Measurements from ENCODE around the gene SLC6A7. TPM values are rescaled to one million over a fixed set of nuclear protein-coding genes. Genes with fewer than 3 reads are reported as not detected.
A peak's percentile ranks its signal among the peaks of the same experiment; 100 is the strongest.

SLC6A7 gene
- total RNA-seq, 2 donors from 2014 or later: not detected

DNA sequence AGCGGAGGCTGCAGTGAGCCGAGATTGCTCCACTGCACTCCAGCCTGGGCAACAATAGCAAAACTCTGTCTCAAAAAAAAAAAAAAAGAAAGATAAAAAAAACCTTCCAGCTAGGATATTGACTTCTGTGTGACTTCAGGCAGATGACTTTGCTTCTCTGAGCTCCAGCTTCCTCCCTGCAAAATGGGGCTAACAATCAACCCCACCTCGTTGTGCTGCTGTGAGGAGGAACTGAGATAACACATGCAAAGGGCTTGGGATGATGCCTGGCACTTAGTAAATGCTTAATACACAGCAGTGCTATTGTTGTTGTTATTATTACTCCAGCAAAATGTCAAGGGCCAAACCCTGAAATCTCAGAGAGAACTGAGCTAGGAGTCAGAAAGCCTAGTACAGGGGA lies 26.8 kb upstream of the SLC6A7 start:
- Histone ChIP-seq H3K9me3 (ENCODE audit: control insufficient read depth, low read length) (no peaks in the 10 kb centered on the region), H3K9ac (ENCODE audit: extremely low read depth, low read length, poor library complexity, severe bottlenecking) (no peak overlapping the region), H3K4me1 (ENCODE audit: control insufficient read depth, insufficient read depth, low read length) (no peaks in the 10 kb centered on the region), H3K27me3 (ENCODE audit: control insufficient read depth, insufficient read depth, low read length, poor library complexity, severe bottlenecking) (peaks cover 38% of the 10 kb centered on the region), H3K36me3 (ENCODE audit: control insufficient read depth, insufficient read depth, low read length) (no peaks in the 10 kb centered on the region), H3K4me3 (ENCODE audit: low read length) (no peak overlapping the region), H3K27ac (ENCODE audit: low read depth, low read length) (no peak overlapping the region)
- no peak overlapping the region for H3K4me3 Mint-ChIP-seq
- peaks cover 22% of the 10 kb centered on the region for H3K4me1 Mint-ChIP-seq
- H3K27me3 Mint-ChIP-seq (ENCODE audit: insufficient read depth): peaks cover 49% of the 10 kb centered on the region
- 85 to 88% methylated on average over 3 of the region's 3 CpGs for WGBS, 2 experiments (ENCODE audit: insufficient coverage in 1 of 2, insufficient read length in 1 of 2)
- no peaks in the 10 kb centered on the region for H3K36me3 Mint-ChIP-seq (ENCODE audit: low read depth)
- TF ChIP-seq, protein P1, sequence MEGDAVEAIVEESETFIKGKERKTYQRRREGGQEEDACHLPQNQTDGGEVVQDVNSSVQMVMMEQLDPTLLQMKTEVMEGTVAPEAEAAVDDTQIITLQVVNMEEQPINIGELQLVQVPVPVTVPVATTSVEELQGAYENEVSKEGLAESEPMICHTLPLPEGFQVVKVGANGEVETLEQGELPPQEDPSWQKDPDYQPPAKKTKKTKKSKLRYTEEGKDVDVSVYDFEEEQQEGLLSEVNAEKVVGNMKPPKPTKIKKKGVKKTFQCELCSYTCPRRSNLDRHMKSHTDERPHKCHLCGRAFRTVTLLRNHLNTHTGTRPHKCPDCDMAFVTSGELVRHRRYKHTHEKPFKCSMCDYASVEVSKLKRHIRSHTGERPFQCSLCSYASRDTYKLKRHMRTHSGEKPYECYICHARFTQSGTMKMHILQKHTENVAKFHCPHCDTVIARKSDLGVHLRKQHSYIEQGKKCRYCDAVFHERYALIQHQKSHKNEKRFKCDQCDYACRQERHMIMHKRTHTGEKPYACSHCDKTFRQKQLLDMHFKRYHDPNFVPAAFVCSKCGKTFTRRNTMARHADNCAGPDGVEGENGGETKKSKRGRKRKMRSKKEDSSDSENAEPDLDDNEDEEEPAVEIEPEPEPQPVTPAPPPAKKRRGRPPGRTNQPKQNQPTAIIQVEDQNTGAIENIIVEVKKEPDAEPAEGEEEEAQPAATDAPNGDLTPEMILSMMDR (conservative IDR thresholded peaks at IDR 0.05): no peak
- DNase-seq: no peak
- no peaks in the 10 kb centered on the region for H3K9me3 Mint-ChIP-seq
- H3K27ac Mint-ChIP-seq: no peak overlapping the region

DNA sequence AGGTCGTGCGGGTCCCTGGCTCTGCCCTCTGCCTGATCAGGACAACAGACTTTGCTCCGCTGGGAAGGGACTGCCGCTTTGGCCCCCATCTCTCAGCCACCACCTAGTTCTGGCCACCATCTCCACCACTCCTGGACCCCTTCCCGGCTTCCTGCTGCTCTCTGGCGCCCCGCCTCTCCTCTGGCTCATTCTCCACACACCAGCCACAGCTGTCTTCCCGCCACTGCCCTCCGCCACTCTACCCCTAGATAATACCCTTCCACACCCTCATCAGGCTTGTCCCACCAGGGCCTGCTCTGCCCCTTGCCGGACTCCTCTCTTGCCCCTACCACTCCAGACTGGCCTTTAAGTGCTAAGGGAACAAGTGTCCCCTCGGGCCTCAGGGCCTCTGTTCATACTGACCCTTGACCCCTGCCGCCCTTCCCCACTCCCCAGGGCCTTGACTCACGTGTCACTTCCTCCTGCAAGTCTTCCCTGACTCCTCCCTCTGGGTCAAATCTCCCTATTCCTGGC lies 26.3 kb upstream of the SLC6A7 start:
- Mint-ChIP-seq H3K9me3 (no peaks in the 10 kb centered on the region), H3K27me3 (ENCODE audit: insufficient read depth) (peaks cover 55% of the 10 kb centered on the region), H3K27ac (no peak overlapping the region), H3K4me3 (no peak overlapping the region), H3K4me1 (peaks cover 22% of the 10 kb centered on the region), H3K36me3 (ENCODE audit: low read depth) (no peaks in the 10 kb centered on the region)
- DNase-seq: peak; percentile 84
- TF ChIP-seq, protein P1 (conservative IDR thresholded peaks at IDR 0.05): peak; percentile 55
- H3K4me3 ChIP-seq (ENCODE audit: low read length): no peak overlapping the region
- WGBS, 2 experiments (ENCODE audit: insufficient coverage in 1 of 2, insufficient read length in 1 of 2): 77 to 79% methylated on average over 7 to 13 of the region's 13 CpGs
- no peak overlapping the region for H3K9ac ChIP-seq (ENCODE audit: extremely low read depth, low read length, poor library complexity, severe bottlenecking)
- H3K27me3 ChIP-seq (ENCODE audit: control insufficient read depth, insufficient read depth, low read length, poor library complexity, severe bottlenecking): peaks cover 44% of the 10 kb centered on the region
- H3K27ac ChIP-seq (ENCODE audit: low read depth, low read length): no peak overlapping the region
- no peaks in the 10 kb centered on the region for H3K4me1 ChIP-seq (ENCODE audit: control insufficient read depth, insufficient read depth, low read length)
- no peaks in the 10 kb centered on the region for H3K36me3 ChIP-seq (ENCODE audit: control insufficient read depth, insufficient read depth, low read length)
- H3K9me3 ChIP-seq (ENCODE audit: control insufficient read depth, low read length): no peaks in the 10 kb centered on the region

DNA sequence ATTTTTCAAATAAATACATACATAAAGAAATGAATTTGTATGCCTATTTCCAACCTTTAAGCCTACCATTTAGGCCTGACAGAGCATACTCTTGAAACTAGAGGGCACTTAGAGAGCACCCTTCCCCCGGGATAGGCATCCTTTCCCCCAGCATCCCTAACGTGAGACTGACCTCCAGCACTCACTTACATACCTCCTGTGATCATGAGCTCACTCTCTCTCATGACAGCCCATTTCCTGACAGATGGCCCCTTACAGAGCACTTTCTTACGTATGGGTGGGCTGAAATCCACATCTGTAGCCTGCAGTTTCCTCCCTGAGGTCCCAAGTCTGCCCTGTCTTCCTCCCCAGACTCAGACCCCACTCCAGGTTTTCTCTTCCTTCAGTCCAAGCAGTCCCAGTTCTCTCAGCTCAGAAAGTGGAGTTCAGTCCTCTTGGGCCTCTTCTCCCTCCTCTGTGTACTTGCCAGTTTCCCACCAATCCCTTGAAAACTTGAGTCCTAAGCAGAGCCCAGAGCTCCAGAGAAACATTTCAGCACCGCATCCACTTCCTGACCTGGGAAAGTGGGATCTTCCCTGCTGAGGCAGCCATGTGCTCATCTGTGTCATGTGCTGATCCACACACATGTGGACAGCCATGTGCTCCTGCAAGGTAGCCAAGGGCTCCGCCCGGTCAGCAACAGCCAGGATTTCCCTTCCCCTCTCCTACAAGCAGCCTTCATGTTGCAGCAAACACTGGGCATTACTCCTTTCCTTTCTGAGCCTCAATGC lies 25.5 kb upstream of the SLC6A7 start:
- H3K27me3 ChIP-seq (ENCODE audit: control insufficient read depth, insufficient read depth, low read length, poor library complexity, severe bottlenecking): peaks cover 52% of the 10 kb centered on the region
- H3K27me3 Mint-ChIP-seq (ENCODE audit: insufficient read depth): peaks cover 63% of the 10 kb centered on the region
- no peaks in the 10 kb centered on the region for H3K36me3 ChIP-seq (ENCODE audit: control insufficient read depth, insufficient read depth, low read length)
- H3K9me3 ChIP-seq (ENCODE audit: control insufficient read depth, low read length): no peaks in the 10 kb centered on the region
- no peaks in the 10 kb centered on the region for H3K36me3 Mint-ChIP-seq (ENCODE audit: low read depth)
- H3K4me1 Mint-ChIP-seq: peaks cover 22% of the 10 kb centered on the region
- no peak overlapping the region for H3K4me3 Mint-ChIP-seq
- H3K27ac ChIP-seq (ENCODE audit: low read depth, low read length): no peak overlapping the region
- H3K4me1 ChIP-seq (ENCODE audit: control insufficient read depth, insufficient read depth, low read length): no peaks in the 10 kb centered on the region
- DNase-seq: no peak
- no peak overlapping the region for H3K4me3 ChIP-seq (ENCODE audit: low read length)
- H3K9ac ChIP-seq (ENCODE audit: extremely low read depth, low read length, poor library complexity, severe bottlenecking): no peak overlapping the region
- TF ChIP-seq, protein P1 (conservative IDR thresholded peaks at IDR 0.05): no peak
- no peak overlapping the region for H3K27ac Mint-ChIP-seq
- WGBS, 2 experiments (ENCODE audit: insufficient coverage in 1 of 2, insufficient read length in 1 of 2): 81 to 88% methylated on average over 6 of the region's 6 CpGs
- no peaks in the 10 kb centered on the region for H3K9me3 Mint-ChIP-seq

All from endodermal cell (in vitro differentiated cells).